Glomerular visceral epithelial cell (primary cell): ENCODE data around the gene SIAH2.
"Not testable (repeated sequence)": the region's sequence is repeated elsewhere in the genome, so short reads cannot be mapped to it uniquely, and the experiment has no call there.

Experiments
- DNase-seq: peaks from one replicate; pipeline ENCODE4 v3.0.0-alpha.2; 2016; ENCODE audit errors: extremely low spot score

SIAH2 gene

GRCh38 chr3:150763122-150763840, at the start of gene SIAH2:
Gene SIAH2, minus strand, starts transcription at chr3:150763169. Its CDS starts 320 bp downstream, at chr3:150762849.
- peak; percentile 94 for DNase-seq

GRCh38 chr3:150811984-150812383, 49.0 kb upstream of the SIAH2 start:
- no peak for DNase-seq

- no peak for DNase-seq
Measured at GRCh38 chr3:150810641-150811040, 47.7 kb upstream of the SIAH2 start.

- DNase-seq = no peak
Measured at GRCh38 chr3:150806185-150806835, 43.3 kb upstream of the SIAH2 start.

- DNase-seq = no peak
Measured at GRCh38 chr3:150805354-150805753, 42.4 kb upstream of the SIAH2 start.

GRCh38 chr3:150803440-150803985, 40.5 kb upstream of the SIAH2 start:
- no peak for DNase-seq

- no peak for DNase-seq
Measured at GRCh38 chr3:150800722-150801121, 37.8 kb upstream of the SIAH2 start.

GRCh38 chr3:150798122-150798618, 35.2 kb upstream of the SIAH2 start:
- DNase-seq = no peak

- no peak for DNase-seq
Measured at GRCh38 chr3:150797155-150797554, 34.2 kb upstream of the SIAH2 start.

- DNase-seq = not testable (repeated sequence)
Measured at GRCh38 chr3:150796527-150796926, 33.6 kb upstream of the SIAH2 start.

- DNase-seq = no peak
Measured at GRCh38 chr3:150793641-150794040, 30.7 kb upstream of the SIAH2 start.

- DNase-seq = no peak
Measured at GRCh38 chr3:150790629-150791028, 27.7 kb upstream of the SIAH2 start.

- DNase-seq = no peak
Measured at GRCh38 chr3:150789451-150789850, 26.5 kb upstream of the SIAH2 start.

GRCh38 chr3:150787741-150788370, 24.9 kb upstream of the SIAH2 start:
- DNase-seq = peak; percentile 31

GRCh38 chr3:150786791-150787190, 23.8 kb upstream of the SIAH2 start:
- DNase-seq = no peak

- no peak for DNase-seq
Measured at GRCh38 chr3:150784747-150785125, 21.8 kb upstream of the SIAH2 start.

GRCh38 chr3:150783920-150784746, 21.2 kb upstream of the SIAH2 start:
- DNase-seq = no peak

- DNase-seq = no peak
Measured at GRCh38 chr3:150783316-150783715, 20.3 kb upstream of the SIAH2 start.

GRCh38 chr3:150779402-150779858, 16.5 kb upstream of the SIAH2 start:
- DNase-seq = no peak

GRCh38 chr3:150778793-150779401, 15.9 kb upstream of the SIAH2 start:
- no peak for DNase-seq

GRCh38 chr3:150775001-150775599, 12.1 kb upstream of the SIAH2 start:
- no peak for DNase-seq
